Measurements from ENCODE around the gene VIPR2. TPM values are rescaled to one million over a fixed set of nuclear protein-coding genes. Genes with fewer than 3 reads are reported as not detected.

VIPR2 gene
- total RNA-seq, 1 donor from 2014 or later, result not detected

DNA sequence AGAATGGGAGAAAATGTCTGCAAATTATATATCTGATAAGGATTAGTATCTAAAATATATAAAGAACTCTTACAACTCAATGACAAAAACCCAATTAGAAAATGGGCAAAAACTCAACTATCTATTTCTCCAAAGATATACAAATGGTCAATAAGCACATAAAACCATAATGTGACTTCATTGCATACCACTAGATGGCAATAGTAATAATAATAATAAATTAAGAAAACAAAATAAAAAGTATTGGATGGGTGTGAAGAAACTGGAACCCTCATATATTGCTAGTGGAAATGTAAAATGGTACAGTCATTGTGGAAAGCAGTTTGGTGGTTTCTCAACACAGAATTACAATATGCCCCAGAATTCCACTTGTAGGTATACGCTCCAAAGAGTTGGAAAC lies 98.8 kb downstream of the VIPR2 start:
- DNase-seq (no peak), ATAC-seq (ENCODE audit: low read depth) (no peak)
- no peaks in the 10 kb centered on the region for H3K4me1 Mint-ChIP-seq
- TF ChIP-seq, protein P1, sequence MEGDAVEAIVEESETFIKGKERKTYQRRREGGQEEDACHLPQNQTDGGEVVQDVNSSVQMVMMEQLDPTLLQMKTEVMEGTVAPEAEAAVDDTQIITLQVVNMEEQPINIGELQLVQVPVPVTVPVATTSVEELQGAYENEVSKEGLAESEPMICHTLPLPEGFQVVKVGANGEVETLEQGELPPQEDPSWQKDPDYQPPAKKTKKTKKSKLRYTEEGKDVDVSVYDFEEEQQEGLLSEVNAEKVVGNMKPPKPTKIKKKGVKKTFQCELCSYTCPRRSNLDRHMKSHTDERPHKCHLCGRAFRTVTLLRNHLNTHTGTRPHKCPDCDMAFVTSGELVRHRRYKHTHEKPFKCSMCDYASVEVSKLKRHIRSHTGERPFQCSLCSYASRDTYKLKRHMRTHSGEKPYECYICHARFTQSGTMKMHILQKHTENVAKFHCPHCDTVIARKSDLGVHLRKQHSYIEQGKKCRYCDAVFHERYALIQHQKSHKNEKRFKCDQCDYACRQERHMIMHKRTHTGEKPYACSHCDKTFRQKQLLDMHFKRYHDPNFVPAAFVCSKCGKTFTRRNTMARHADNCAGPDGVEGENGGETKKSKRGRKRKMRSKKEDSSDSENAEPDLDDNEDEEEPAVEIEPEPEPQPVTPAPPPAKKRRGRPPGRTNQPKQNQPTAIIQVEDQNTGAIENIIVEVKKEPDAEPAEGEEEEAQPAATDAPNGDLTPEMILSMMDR (IDR thresholded peaks at IDR 0.05), result no peak
- no peaks in the 10 kb centered on the region for H3K9me3 Mint-ChIP-seq
- no peaks in the 10 kb centered on the region for H3K36me3 Mint-ChIP-seq (ENCODE audit: low read depth)
- ChIA-PET CTCF (no interaction called here), POLR2A (no interaction called here)
- no peak overlapping the region for H3K27ac Mint-ChIP-seq
- H3K27me3 Mint-ChIP-seq, result no peaks in the 10 kb centered on the region
- H3K4me3 Mint-ChIP-seq, result no peak overlapping the region
- intact Hi-C loops (cut with micrococcal nuclease), result no loop called here

- ChIA-PET CTCF (no interaction called here), POLR2A (no interaction called here)
Measured at GRCh38 chr7:159042581-159043101, 102.0 kb downstream of the VIPR2 start.

DNA sequence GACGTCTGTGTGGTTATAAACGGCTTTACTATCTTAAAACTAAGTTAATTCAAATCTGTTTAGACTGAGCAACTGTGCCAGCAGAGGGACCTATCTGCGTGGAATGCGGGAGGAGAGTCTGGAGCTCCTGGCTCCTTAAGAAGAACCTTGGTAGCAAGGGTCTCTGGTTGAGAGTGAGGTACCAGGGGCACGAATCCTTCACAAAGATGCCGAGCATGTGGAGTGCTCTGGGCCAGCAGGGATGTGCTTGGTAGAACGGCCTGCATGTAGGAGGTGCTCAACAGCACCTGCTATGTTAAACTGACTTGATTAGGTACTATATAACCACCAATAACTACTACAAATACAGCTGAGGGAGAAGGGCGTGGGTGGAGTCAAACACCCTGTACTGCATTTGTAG lies 102.6 kb downstream of the VIPR2 start:
- no peak for ATAC-seq (ENCODE audit: low read depth)
- TF ChIP-seq, protein P1 (IDR thresholded peaks at IDR 0.05), result no peak
- Mint-ChIP-seq H3K27me3 (peaks cover 3% of the 10 kb centered on the region), H3K27ac (no peak overlapping the region), H3K36me3 (ENCODE audit: low read depth) (no peaks in the 10 kb centered on the region), H3K9me3 (no peaks in the 10 kb centered on the region), H3K4me3 (no peak overlapping the region), H3K4me1 (no peaks in the 10 kb centered on the region)
- ChIA-PET POLR2A (no interaction called here), CTCF (no interaction called here)
- intact Hi-C loops (cut with micrococcal nuclease), result no loop called here
- no peak for DNase-seq

More at GRCh38 chr7:159042581-159043101, 102.0 kb downstream of the VIPR2 start:
- no peak for DNase-seq
- H3K9me3 Mint-ChIP-seq, result no peaks in the 10 kb centered on the region
- TF ChIP-seq, protein P1 (IDR thresholded peaks at IDR 0.05), result no peak
- no peaks in the 10 kb centered on the region for H3K4me1 Mint-ChIP-seq
- H3K27me3 Mint-ChIP-seq, result peaks cover 3% of the 10 kb centered on the region
- no peak overlapping the region for H3K4me3 Mint-ChIP-seq
- no peak overlapping the region for H3K27ac Mint-ChIP-seq
- ATAC-seq (ENCODE audit: low read depth), result no peak
- H3K36me3 Mint-ChIP-seq (ENCODE audit: low read depth), result no peaks in the 10 kb centered on the region
- intact Hi-C loops (cut with micrococcal nuclease), result no loop called here

DNA sequence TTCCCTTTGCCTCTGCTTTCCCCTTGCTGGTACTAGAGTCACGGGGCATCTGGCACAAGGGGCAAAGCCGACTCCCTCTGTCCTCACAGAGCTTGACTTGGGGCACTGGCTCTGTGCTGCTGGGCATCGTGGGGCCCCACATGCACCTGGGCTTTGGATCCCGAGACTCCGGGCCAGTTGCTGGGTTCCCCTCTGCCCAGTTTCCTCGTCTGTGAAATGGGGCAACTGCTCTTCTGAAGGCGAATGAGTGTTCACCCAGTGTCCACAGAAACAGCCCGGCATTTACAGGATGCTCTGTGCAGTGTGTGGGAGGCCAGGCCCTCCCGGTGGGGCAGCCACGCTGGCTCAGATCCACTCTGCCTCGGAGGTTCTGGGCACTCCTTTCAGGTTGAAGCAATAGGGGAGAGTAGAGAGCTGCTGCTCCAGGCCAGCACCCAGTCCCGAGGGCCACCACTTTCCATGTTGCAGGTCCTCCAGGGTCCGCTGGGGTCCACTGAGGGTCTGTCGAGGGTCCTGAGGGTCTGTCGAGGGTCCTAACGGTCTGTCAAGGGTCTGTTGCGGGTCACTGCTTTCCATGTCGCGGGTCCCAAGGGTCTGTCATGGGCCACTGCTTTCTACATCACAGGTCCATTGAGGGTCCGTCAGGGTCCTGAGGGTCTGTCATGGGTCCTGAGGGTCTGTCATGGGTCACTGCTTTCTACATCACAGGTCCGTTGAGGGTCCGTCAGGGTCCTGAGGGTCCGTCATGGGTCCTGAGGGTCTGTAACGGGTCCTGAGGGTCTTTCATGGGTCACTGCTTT lies 103.6 kb downstream of the VIPR2 start:
- ATAC-seq (ENCODE audit: low read depth) (no peak), DNase-seq (no peak)
- TF ChIP-seq, protein P1 (IDR thresholded peaks at IDR 0.05), result no peak
- POLR2A ChIA-PET, result no interaction called here
- CTCF ChIA-PET, result no interaction called here
- H3K27ac Mint-ChIP-seq, result no peak overlapping the region
- no peaks in the 10 kb centered on the region for H3K4me1 Mint-ChIP-seq
- no peak overlapping the region for H3K4me3 Mint-ChIP-seq
- H3K36me3 Mint-ChIP-seq (ENCODE audit: low read depth), result no peaks in the 10 kb centered on the region
- H3K27me3 Mint-ChIP-seq, result peaks cover 3% of the 10 kb centered on the region
- intact Hi-C loops (cut with micrococcal nuclease), result no loop called here
- H3K9me3 Mint-ChIP-seq, result no peaks in the 10 kb centered on the region

DNA sequence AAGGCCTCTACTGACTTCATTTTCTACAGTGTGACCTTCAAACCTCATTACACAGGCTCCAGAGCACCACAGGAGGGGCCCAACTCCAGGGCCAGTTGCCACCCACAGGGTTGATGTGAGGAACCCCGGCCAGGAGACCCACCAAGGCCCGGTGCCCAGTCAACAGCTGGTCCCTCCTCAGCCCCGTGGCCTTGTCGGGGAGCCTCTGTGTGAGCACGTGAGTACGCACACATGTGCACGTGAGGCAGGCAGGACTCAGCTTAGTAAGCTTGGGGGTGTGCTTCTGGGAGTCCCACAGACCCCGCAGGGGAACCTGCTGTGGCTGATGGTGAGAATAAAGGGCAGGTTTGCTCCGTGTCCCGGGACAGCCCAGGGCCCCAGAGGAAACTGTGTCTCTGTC lies 104.5 kb downstream of the VIPR2 start:
- POLR2A ChIA-PET, result no interaction called here
- DNase-seq, result no peak
- intact Hi-C loops (cut with micrococcal nuclease), result no loop called here
- Mint-ChIP-seq H3K27ac (no peak overlapping the region), H3K27me3 (peaks cover 3% of the 10 kb centered on the region), H3K9me3 (no peaks in the 10 kb centered on the region), H3K36me3 (ENCODE audit: low read depth) (no peaks in the 10 kb centered on the region), H3K4me1 (no peaks in the 10 kb centered on the region), H3K4me3 (no peak overlapping the region)
- TF ChIP-seq, protein P1 (IDR thresholded peaks at IDR 0.05), result no peak
- ATAC-seq (ENCODE audit: low read depth), result no peak
- CTCF ChIA-PET, result no interaction called here
